Nephron (organoid): ENCODE results near the gene FOCAD.

ENCODE experiments used
- H3K27ac Mint-ChIP-seq, 3 experiments: 2 replicates each; pipeline ENCODE4 v1.8.0; 2020; ENCODE audit warnings: mixed read lengths in 3 of 3, mild to moderate bottlenecking in 2 of 3, moderate library complexity in 1 of 3
- H3K27me3 Mint-ChIP-seq: 2 replicates; pipeline ENCODE4 v1.8.0; 2021; ENCODE audit warnings: low read depth, mild to moderate bottlenecking, moderate library complexity, mixed read lengths
- H3K36me3 Mint-ChIP-seq: 2 replicates; pipeline ENCODE4 v1.8.0; 2020; ENCODE audit warnings: low read depth, mixed read lengths
- H3K4me1 Mint-ChIP-seq: 2 replicates; pipeline ENCODE4 v1.8.0; 2020; ENCODE audit warnings: mixed read lengths
- H3K4me3 Mint-ChIP-seq, 3 experiments: 2 replicates each; pipeline ENCODE4 v1.8.0; 2020; ENCODE audit warnings: mild to moderate bottlenecking in 3 of 3, mixed read lengths in 3 of 3, moderate library complexity in 2 of 3
- H3K9me3 Mint-ChIP-seq: 2 replicates; pipeline ENCODE4 v1.8.0; 2020; ENCODE audit warnings: mixed read lengths
- TF ChIP-seq, protein P1 (sequence below), 3 experiments: fragments of 200-600 bp; sonication (generic); IDR thresholded peaks; one replicate each; pipeline ENCODE4 v1.5.0; 2021; ENCODE audit warnings: antibody characterized with exemption in 3 of 3; ENCODE audit not compliant: unreplicated experiment in 3 of 3

FOCAD gene

DNA sequence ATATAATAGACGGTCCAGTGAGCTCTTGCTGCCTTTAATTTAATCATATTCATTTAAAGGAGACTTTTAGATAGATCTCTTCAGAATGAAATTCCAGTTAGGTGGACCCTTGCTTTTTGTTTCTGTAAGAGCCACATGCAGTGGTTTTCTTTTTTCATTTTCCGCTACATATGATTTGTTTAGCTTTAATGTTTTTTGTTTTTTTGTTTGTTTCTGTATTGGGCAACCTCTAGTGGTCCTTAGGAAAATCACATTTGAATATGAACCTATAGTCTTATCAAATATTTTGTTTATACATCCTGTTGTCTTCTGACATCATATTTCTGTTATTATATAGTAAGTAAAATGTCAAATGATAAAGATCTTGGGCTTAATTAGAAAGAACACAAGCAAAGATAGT is 196.6 kb downstream of the FOCAD start:
- no peak overlapping the region for H3K4me3 Mint-ChIP-seq

DNA sequence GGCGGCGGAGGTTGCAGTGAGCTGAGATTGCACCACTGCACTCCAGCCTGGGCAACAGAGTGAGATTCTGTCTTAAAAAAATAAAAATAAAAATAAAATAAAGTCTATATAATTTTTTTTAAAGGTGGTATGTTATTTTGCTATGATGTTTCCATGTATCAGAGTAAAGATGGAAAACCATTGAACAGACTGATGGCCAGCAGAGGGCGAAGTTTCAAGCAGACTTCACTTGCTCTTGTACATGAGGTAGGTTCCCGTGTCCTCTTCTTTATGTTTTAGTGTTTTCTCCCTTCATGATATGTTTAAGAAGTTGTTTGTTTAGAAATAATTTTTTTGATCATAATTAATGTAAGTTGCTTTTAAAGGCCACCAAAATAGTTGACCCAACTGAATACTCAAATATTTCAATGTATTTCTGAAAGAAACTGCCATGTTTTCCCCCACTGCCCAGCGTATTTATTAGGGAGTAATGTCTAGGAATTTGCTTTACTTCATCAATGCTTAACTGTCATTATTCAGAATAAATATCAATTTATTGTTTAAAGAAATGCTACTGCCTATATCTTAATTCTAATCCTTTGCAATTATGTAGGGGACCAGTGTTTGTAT is 201.0 kb downstream of the FOCAD start:
- H3K9me3 Mint-ChIP-seq = peaks cover 12% of the 10 kb centered on the region
- H3K27me3 Mint-ChIP-seq = no peaks in the 10 kb centered on the region
- H3K36me3 Mint-ChIP-seq = peaks cover 36% of the 10 kb centered on the region

More for the DNA sequence above, 196.6 kb downstream of the FOCAD start:
- no peaks in the 10 kb centered on the region for H3K27me3 Mint-ChIP-seq
- peaks cover 8% of the 10 kb centered on the region for H3K36me3 Mint-ChIP-seq
- TF ChIP-seq, protein P1, sequence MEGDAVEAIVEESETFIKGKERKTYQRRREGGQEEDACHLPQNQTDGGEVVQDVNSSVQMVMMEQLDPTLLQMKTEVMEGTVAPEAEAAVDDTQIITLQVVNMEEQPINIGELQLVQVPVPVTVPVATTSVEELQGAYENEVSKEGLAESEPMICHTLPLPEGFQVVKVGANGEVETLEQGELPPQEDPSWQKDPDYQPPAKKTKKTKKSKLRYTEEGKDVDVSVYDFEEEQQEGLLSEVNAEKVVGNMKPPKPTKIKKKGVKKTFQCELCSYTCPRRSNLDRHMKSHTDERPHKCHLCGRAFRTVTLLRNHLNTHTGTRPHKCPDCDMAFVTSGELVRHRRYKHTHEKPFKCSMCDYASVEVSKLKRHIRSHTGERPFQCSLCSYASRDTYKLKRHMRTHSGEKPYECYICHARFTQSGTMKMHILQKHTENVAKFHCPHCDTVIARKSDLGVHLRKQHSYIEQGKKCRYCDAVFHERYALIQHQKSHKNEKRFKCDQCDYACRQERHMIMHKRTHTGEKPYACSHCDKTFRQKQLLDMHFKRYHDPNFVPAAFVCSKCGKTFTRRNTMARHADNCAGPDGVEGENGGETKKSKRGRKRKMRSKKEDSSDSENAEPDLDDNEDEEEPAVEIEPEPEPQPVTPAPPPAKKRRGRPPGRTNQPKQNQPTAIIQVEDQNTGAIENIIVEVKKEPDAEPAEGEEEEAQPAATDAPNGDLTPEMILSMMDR (IDR thresholded peaks at IDR 0.05; ENCODE audit: unreplicated experiment in 3 of 3) = no peak
- H3K4me1 Mint-ChIP-seq = no peaks in the 10 kb centered on the region
- H3K27ac Mint-ChIP-seq = no peak overlapping the region
- no peaks in the 10 kb centered on the region for H3K9me3 Mint-ChIP-seq

DNA sequence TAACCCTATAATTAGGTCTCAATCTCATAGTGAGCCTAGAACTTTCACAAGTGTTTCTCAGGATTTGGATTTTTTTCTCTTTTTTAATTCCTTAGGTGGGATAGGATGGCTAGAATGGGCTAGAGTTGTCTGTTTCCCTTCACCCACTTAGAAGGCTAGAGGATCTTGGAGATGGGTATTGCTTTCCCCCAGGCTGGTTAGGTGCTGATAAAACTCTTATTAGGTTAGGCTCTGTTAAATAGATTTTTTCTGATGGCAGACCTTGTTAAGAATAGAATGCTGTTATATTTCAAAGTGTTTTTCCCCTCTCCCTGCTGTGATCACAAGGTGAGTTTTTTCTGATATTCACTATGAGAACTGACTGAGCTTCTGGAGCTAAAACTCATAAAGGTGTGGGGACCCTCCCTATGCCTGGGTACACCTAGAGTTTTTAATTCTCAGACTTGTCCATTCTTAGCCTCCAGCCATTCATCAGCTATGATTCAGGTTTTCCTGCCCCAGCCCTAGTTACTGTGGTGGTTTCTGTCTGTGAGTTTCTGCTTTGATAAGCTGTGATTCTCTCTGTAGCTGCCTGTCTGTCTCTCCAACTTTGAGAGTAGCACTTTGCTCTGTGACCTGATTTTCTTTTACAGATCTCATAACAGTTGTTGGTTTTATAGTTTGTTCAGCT is 215.0 kb downstream of the FOCAD start:
- H3K27ac Mint-ChIP-seq = no peak overlapping the region
- TF ChIP-seq, protein P1 (IDR thresholded peaks at IDR 0.05; ENCODE audit: unreplicated experiment in 3 of 3) = no peak
- no peaks in the 10 kb centered on the region for H3K9me3 Mint-ChIP-seq
- H3K27me3 Mint-ChIP-seq = no peaks in the 10 kb centered on the region
- H3K4me3 Mint-ChIP-seq = no peak overlapping the region
- no peaks in the 10 kb centered on the region for H3K4me1 Mint-ChIP-seq
- peaks cover 5% of the 10 kb centered on the region for H3K36me3 Mint-ChIP-seq

More for the DNA sequence above, 201.0 kb downstream of the FOCAD start:
- Mint-ChIP-seq H3K27ac (no peak overlapping the region), H3K4me1 (no peaks in the 10 kb centered on the region), H3K4me3 (no peak overlapping the region)
- TF ChIP-seq, protein P1 (IDR thresholded peaks at IDR 0.05; ENCODE audit: unreplicated experiment in 3 of 3) = peak; percentile 47 to 56 (median 51)

DNA sequence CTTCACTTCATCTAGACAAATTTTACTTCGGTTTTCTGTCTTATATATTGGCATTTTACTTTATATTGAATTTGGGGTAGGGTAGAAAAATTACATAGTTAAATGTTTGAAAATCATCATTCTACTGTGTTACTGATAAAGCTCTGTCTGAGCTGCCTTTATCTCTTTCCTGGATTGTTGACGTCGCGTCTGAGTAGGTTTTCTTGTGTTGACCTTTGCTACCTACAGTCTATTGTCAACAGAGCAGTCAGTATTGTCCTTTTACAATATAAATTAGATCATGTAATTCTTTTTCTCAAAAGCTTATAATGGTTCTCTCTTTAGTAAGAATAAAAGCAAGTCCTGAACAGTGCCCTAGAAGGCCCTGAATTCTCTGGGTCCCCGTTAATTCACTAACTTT is 219.2 kb downstream of the FOCAD start:
- H3K27me3 Mint-ChIP-seq = no peaks in the 10 kb centered on the region
- H3K4me1 Mint-ChIP-seq = no peaks in the 10 kb centered on the region
- no peak overlapping the region for H3K27ac Mint-ChIP-seq
- TF ChIP-seq, protein P1 (IDR thresholded peaks at IDR 0.05; ENCODE audit: unreplicated experiment in 3 of 3) = no peak
- peaks cover 5% of the 10 kb centered on the region for H3K36me3 Mint-ChIP-seq
- no peak overlapping the region for H3K4me3 Mint-ChIP-seq
- H3K9me3 Mint-ChIP-seq = no peaks in the 10 kb centered on the region

DNA sequence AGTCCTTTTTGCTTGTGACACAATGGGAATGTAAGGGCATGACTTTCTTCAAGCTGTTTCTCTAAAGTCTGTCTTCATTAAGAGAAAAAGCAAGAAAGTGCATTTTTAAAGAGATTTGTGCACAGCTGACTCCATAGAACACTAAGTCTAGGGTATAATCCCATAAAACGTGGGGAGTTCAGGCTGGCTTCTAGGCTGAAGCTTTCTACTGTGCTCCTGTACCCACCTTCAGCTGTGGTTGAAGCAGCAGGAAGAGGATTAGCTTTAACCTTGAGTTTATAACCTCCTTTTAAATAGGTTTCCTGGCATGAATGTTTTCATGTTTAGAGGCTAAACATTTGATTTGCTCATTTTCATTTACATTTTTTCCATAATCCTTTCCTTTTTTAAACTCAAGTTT is 220.9 kb downstream of the FOCAD start:
- Mint-ChIP-seq H3K4me3 (no peak overlapping the region), H3K27me3 (no peaks in the 10 kb centered on the region), H3K36me3 (peaks cover 5% of the 10 kb centered on the region), H3K9me3 (no peaks in the 10 kb centered on the region), H3K27ac (no peak overlapping the region), H3K4me1 (no peaks in the 10 kb centered on the region)
- TF ChIP-seq, protein P1 (IDR thresholded peaks at IDR 0.05; ENCODE audit: unreplicated experiment in 3 of 3) = no peak

DNA sequence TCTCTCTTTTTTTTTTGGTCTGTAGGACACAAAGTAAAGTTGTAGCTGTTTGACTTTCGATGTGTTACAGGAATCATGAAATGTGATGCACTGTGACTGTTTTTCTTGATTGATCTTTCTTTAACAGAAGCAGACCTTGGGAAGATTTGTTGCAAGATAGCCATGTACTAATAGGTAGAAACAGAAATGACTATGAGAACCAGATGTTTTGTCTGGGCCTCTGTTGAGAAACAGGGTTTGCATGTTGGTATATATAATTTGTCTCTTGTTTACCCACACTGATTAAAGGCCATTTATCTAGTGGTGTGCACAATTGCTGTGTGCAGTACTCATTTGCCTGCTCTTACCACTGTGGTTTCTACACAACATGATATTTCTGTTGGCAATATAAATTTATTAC is 222.3 kb downstream of the FOCAD start:
- Mint-ChIP-seq H3K9me3 (no peaks in the 10 kb centered on the region), H3K36me3 (peaks cover 17% of the 10 kb centered on the region), H3K4me3 (no peak overlapping the region), H3K4me1 (no peaks in the 10 kb centered on the region), H3K27ac (no peak overlapping the region), H3K27me3 (no peaks in the 10 kb centered on the region)
- TF ChIP-seq, protein P1 (IDR thresholded peaks at IDR 0.05; ENCODE audit: unreplicated experiment in 3 of 3) = no peak
